Common myeloid progenitor, CD34-positive (primary cell): ENCODE data around the gene DOP1A.

Source experiments
- CTCF ChIA-PET: fragments of 350-600 bp; sonication (Branson Sonifier 250); formaldehyde crosslinking; loops from one replicate; lab custom pipeline; 2021; ENCODE audit warnings: antibody characterized with exemption; lab: Charles Lee
- POLR2A ChIA-PET: fragments of 350-600 bp; sonication (Branson Sonifier 250); formaldehyde crosslinking; loops from one replicate; lab custom pipeline; 2021; ENCODE audit warnings: antibody characterized with exemption; lab: Charles Lee
- DNase-seq, 3 donors: peaks; one replicate each; pipeline versions ENCODE4 v3.0.0 to v3.0.0-alpha.2; 2013
- H3K27ac ChIP-seq, 2 experiments: 1 replicate in 1 of 2; 2 replicates in 1 of 2; pipeline ENCODE4 v1.7.0; 2013; ENCODE audit warnings: inconsistent platforms in 2 of 2, low read length in 2 of 2, mild to moderate bottlenecking in 2 of 2, low read depth in 1 of 2, moderate library complexity in 1 of 2; ENCODE audit not compliant: severe bottlenecking in 2 of 2, insufficient read depth in 1 of 2, poor library complexity in 1 of 2
- H3K27me3 ChIP-seq, 5 experiments: replicated peaks in 2 of 5; 1 replicate in 3 of 5; 2 replicates in 2 of 5; pipeline versions ENCODE4 v1.6.1 to v1.7.0; 2013; ENCODE audit warnings: low read length in 4 of 5, mild to moderate bottlenecking in 2 of 5, moderate library complexity in 2 of 5, inconsistent platforms in 1 of 5; ENCODE audit not compliant: insufficient read depth in 5 of 5, control insufficient read depth in 4 of 5
- H3K36me3 ChIP-seq, 4 experiments: 1 replicate in 2 of 4; 2 replicates in 2 of 4; pipeline versions ENCODE4 v1.6.1 to v1.7.0; 2013; ENCODE audit warnings: low read length in 3 of 4, control low read depth in 1 of 4, mild to moderate bottlenecking in 1 of 4; ENCODE audit not compliant: control insufficient read depth in 4 of 4, insufficient read depth in 4 of 4
- H3K4me1 ChIP-seq, 4 experiments: 1 replicate in 3 of 4; 2 replicates in 1 of 4; pipeline versions ENCODE4 v1.6.1 to v1.7.1; 2013; ENCODE audit warnings: low read length in 3 of 4, mild to moderate bottlenecking in 3 of 4, control low read depth in 1 of 4, inconsistent platforms in 1 of 4, moderate library complexity in 1 of 4; ENCODE audit not compliant: control insufficient read depth in 4 of 4, insufficient read depth in 4 of 4; ENCODE audit errors: control extremely low read depth in 1 of 4
- H3K4me3 ChIP-seq, 7 experiments: 1 replicate in 4 of 7; 2 replicates in 3 of 7; pipeline versions ENCODE4 v1.5.1 to v1.7.0; 2013; ENCODE audit warnings: mild to moderate bottlenecking in 7 of 7, low read length in 6 of 7, moderate library complexity in 6 of 7, inconsistent platforms in 2 of 7, low read depth in 2 of 7, control low read depth in 1 of 7; ENCODE audit not compliant: insufficient read depth in 4 of 7, control insufficient read depth in 1 of 7; ENCODE audit errors: extremely low read depth in 1 of 7
- H3K9me3 ChIP-seq, 5 experiments: 1 replicate in 4 of 5; 2 replicates in 1 of 5; pipeline versions ENCODE4 v1.6.1 to v1.7.1; 2013; ENCODE audit warnings: low read length in 4 of 5, mild to moderate bottlenecking in 2 of 5, inconsistent platforms in 1 of 5, low read depth in 1 of 5, moderate library complexity in 1 of 5; ENCODE audit not compliant: control insufficient read depth in 4 of 5, insufficient read depth in 2 of 5; ENCODE audit errors: control extremely low read depth in 1 of 5
- WGBS: methylation state at CpG from one replicate; pipeline ENCODE4 v1.1.5; 2013; ENCODE audit not compliant: insufficient coverage; 5-methylcytosine and 5-hydroxymethylcytosine counted together

Gene DOP1A

GRCh38 chr6:83072726-83073125 lies 5.3 kb downstream of the DOP1A start:
- Histone ChIP-seq H3K36me3 (peaks cover 0 to 4% (median 0%) of the 10 kb centered on the region in 4 experiments), H3K4me3 (no peak overlapping the region), H3K27me3 (no peaks in the 10 kb centered on the region), H3K4me1 (peaks cover 3 to 25% (median 17%) of the 10 kb centered on the region in 4 experiments), H3K27ac (no peak overlapping the region), H3K9me3 (no peaks in the 10 kb centered on the region)
- no peak for DNase-seq
- ChIA-PET POLR2A (no interaction called here), CTCF (interaction anchor here (1.3 kb wide), 1 partner anchor 26 kb away, joined by 3 read pairs; no protein-coding TSS in a partner anchor)
- no CpG with 5 or more reads among the region's 2 CpGs for WGBS

- Histone ChIP-seq H3K36me3 (peaks cover 0 to 4% (median 0%) of the 10 kb centered on the region in 4 experiments), H3K27me3 (no peaks in the 10 kb centered on the region), H3K4me1 (peaks cover 0 to 18% (median 11%) of the 10 kb centered on the region in 4 experiments), H3K4me3 (no peak overlapping the region), H3K9me3 (no peaks in the 10 kb centered on the region), H3K27ac (no peak overlapping the region)
- no peak for DNase-seq
- 93% methylated on average over 1 of the region's 1 CpG for WGBS
- ChIA-PET CTCF (interaction anchor here (3.0 kb wide), 1 partner anchor 8 kb away, joined by 15 read pairs; the partner anchor contains the start of gene UBE3D), POLR2A (no interaction called here)
These were observed 6.1 kb downstream of the DOP1A start for GRCh38 chr6:83073615-83074014.

- H3K4me3 ChIP-seq, result no peak overlapping the region
- no peak overlapping the region for H3K27ac ChIP-seq
- DNase-seq, result no peak
- H3K27me3 ChIP-seq, result no peaks in the 10 kb centered on the region
- no peaks in the 10 kb centered on the region for H3K36me3 ChIP-seq
- H3K4me1 ChIP-seq, result no peaks in the 10 kb centered on the region
- H3K9me3 ChIP-seq, result no peaks in the 10 kb centered on the region
- WGBS, result no CpG with 5 or more reads among the region's 1 CpG
- CTCF ChIA-PET, result interaction anchor here (1.8 kb wide), 1 partner anchor 16 kb away, joined by 7 read pairs; the partner anchor contains the start of gene DOP1A
- POLR2A ChIA-PET, result no interaction called here
These were observed 16.0 kb downstream of the DOP1A start for GRCh38 chr6:83083476-83083875.

GRCh38 chr6:83086751-83087150 lies 19.3 kb downstream of the DOP1A start:
- 100% methylated on average over 2 of the region's 2 CpGs for WGBS
- DNase-seq, result no peak
- H3K4me1 ChIP-seq, result no peaks in the 10 kb centered on the region
- CTCF ChIA-PET, result no interaction called here
- no peak overlapping the region for H3K4me3 ChIP-seq
- H3K27ac ChIP-seq, result no peak overlapping the region
- H3K36me3 ChIP-seq, result no peaks in the 10 kb centered on the region
- POLR2A ChIA-PET, result no interaction called here
- no peaks in the 10 kb centered on the region for H3K27me3 ChIP-seq
- H3K9me3 ChIP-seq, result no peaks in the 10 kb centered on the region

- Histone ChIP-seq H3K27me3 (no peaks in the 10 kb centered on the region), H3K9me3 (no peaks in the 10 kb centered on the region), H3K27ac (no peak overlapping the region), H3K36me3 (no peaks in the 10 kb centered on the region), H3K4me3 (no peak overlapping the region), H3K4me1 (no peaks in the 10 kb centered on the region)
- no peak for DNase-seq
- WGBS, result 100% methylated on average over 2 of the region's 3 CpGs
- ChIA-PET CTCF (interaction anchor here (1.5 kb wide), 1 partner anchor 26 kb away, joined by 3 read pairs; no protein-coding TSS in a partner anchor), POLR2A (no interaction called here)
These were observed 25.4 kb downstream of the DOP1A start for GRCh38 chr6:83092756-83093399.

- ChIA-PET POLR2A (no interaction called here), CTCF (no interaction called here)
- Histone ChIP-seq H3K9me3 (no peaks in the 10 kb centered on the region), H3K27me3 (no peaks in the 10 kb centered on the region), H3K27ac (no peak overlapping the region), H3K36me3 (peaks cover 2 to 11% (median 2%) of the 10 kb centered on the region in 4 experiments), H3K4me3 (no peak overlapping the region), H3K4me1 (no peaks in the 10 kb centered on the region)
- DNase-seq, result no peak
- 100% methylated on average over 1 of the region's 2 CpGs for WGBS
These were observed 29.3 kb downstream of the DOP1A start for GRCh38 chr6:83096791-83097190.

GRCh38 chr6:83097204-83097603 lies 29.7 kb downstream of the DOP1A start:
- DNase-seq, result no peak
- WGBS, result 100% methylated on average over 1 of the region's 2 CpGs
- Histone ChIP-seq H3K27me3 (no peaks in the 10 kb centered on the region), H3K9me3 (no peaks in the 10 kb centered on the region), H3K36me3 (peaks cover 2 to 15% (median 2%) of the 10 kb centered on the region in 4 experiments), H3K4me3 (no peak overlapping the region), H3K4me1 (no peaks in the 10 kb centered on the region), H3K27ac (no peak overlapping the region)
- ChIA-PET CTCF (no interaction called here), POLR2A (no interaction called here)
